ENCODE measurements around the gene CDKL2. TPM values are rescaled to one million over a fixed set of nuclear protein-coding genes. Genes with fewer than 3 reads are reported as not detected.

CDKL2 gene
- total RNA-seq, 1 experiment from 2014 or later, result 0.46 TPM

DNA sequence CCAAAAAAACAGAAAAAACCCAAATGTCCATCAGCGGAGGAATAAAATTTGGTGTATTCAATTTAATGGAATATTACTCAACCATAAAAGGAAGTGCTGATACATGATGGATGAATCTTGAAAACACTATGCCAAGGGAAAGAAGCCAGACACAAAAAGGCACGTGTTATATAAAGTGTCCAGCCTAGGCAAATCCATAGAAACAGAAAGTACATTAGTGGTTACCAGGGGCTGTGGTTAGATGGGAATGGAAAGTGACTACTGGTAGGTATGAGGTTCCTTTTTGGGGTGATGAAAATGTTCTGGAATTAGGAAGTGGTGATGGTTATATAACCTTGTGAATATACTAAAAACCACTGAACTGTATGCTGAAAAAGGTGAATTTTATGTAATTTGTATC is 3.5 kb upstream of the CDKL2 start:
- Histone ChIP-seq H3K4me2 (no peak overlapping the region), H4K20me1 (ENCODE audit: insufficient read depth) (no peaks in the 10 kb centered on the region), H3K4me3 (no peak overlapping the region), H3K9me2 (ENCODE audit: insufficient read depth) (no peaks in the 10 kb centered on the region), H3F3A (ENCODE audit: insufficient read depth, low read depth) (no peaks in the 10 kb centered on the region), H3K27ac (no peak overlapping the region), H3K27me3 (ENCODE audit: insufficient read depth, low read depth) (no peaks in the 10 kb centered on the region), H2AFZ (no peak overlapping the region), H3K79me2 (ENCODE audit: low read depth) (no peaks in the 10 kb centered on the region), H3K4me1 (replicated peaks; ENCODE audit: insufficient read depth) (no peaks in the 10 kb centered on the region), H3K9me3 (ENCODE audit: insufficient read depth, low read depth) (no peaks in the 10 kb centered on the region), H3K36me3 (ENCODE audit: low read depth) (no peaks in the 10 kb centered on the region)
- ChIA-PET CTCF (no interaction called here), POLR2A (ENCODE audit: unreplicated experiment) (no interaction called here)
- no peak for DNase-seq
- intact Hi-C loops (cut with micrococcal nuclease; ENCODE audit: unreplicated experiment), result no loop called here
- no TSS peak for BruUV-seq (replicated peaks)
- TF ChIP-seq EZH2 (IDR thresholded peaks at IDR 0.05; ENCODE audit: low read depth), result no peak
- TF ChIP-seq, protein P1, sequence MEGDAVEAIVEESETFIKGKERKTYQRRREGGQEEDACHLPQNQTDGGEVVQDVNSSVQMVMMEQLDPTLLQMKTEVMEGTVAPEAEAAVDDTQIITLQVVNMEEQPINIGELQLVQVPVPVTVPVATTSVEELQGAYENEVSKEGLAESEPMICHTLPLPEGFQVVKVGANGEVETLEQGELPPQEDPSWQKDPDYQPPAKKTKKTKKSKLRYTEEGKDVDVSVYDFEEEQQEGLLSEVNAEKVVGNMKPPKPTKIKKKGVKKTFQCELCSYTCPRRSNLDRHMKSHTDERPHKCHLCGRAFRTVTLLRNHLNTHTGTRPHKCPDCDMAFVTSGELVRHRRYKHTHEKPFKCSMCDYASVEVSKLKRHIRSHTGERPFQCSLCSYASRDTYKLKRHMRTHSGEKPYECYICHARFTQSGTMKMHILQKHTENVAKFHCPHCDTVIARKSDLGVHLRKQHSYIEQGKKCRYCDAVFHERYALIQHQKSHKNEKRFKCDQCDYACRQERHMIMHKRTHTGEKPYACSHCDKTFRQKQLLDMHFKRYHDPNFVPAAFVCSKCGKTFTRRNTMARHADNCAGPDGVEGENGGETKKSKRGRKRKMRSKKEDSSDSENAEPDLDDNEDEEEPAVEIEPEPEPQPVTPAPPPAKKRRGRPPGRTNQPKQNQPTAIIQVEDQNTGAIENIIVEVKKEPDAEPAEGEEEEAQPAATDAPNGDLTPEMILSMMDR (conservative IDR thresholded peaks at IDR 0.05), result no peak

DNA sequence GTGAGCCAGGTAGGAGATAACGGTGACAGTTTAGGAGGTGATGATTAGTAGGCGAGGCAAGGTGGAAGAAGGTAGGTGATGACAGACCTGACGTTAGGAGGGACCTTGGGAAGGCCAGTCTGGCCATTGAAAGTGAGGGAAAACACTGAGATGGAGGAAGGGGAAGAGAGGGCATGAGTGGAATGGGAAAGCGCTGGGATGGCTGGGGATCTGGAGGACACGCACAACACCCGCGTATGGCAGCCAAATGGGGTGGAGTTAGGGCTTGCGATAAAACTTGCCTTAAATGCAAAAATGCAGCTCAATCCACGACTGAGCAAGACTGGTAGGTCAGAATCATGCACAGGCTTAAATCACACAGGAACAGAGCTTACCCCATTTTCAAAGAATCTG is 605 bp upstream of the CDKL2 start:
- H3F3A ChIP-seq (ENCODE audit: insufficient read depth, low read depth), result no peaks in the 10 kb centered on the region
- no peaks in the 10 kb centered on the region for H3K9me2 ChIP-seq (ENCODE audit: insufficient read depth)
- H3K36me3 ChIP-seq (ENCODE audit: low read depth), result no peaks in the 10 kb centered on the region
- intact Hi-C loops (cut with micrococcal nuclease; ENCODE audit: unreplicated experiment), result no loop called here
- ChIA-PET CTCF (no interaction called here), POLR2A (ENCODE audit: unreplicated experiment) (no interaction called here)
- no peaks in the 10 kb centered on the region for H3K9me3 ChIP-seq (ENCODE audit: insufficient read depth, low read depth)
- H3K27me3 ChIP-seq (ENCODE audit: insufficient read depth, low read depth), result no peaks in the 10 kb centered on the region
- DNase-seq, result no peak
- H3K27ac ChIP-seq, result no peak overlapping the region
- BruUV-seq (replicated peaks), result no TSS peak
- no peak overlapping the region for H3K4me2 ChIP-seq
- H3K79me2 ChIP-seq (ENCODE audit: low read depth), result no peaks in the 10 kb centered on the region
- no peak overlapping the region for H3K4me3 ChIP-seq
- H3K4me1 ChIP-seq (replicated peaks; ENCODE audit: insufficient read depth), result no peaks in the 10 kb centered on the region
- H2AFZ ChIP-seq, result no peak overlapping the region
- no peak for TF ChIP-seq EZH2 (IDR thresholded peaks at IDR 0.05; ENCODE audit: low read depth)
- TF ChIP-seq, protein P1 (conservative IDR thresholded peaks at IDR 0.05), result no peak
- H4K20me1 ChIP-seq (ENCODE audit: insufficient read depth), result no peaks in the 10 kb centered on the region

DNA sequence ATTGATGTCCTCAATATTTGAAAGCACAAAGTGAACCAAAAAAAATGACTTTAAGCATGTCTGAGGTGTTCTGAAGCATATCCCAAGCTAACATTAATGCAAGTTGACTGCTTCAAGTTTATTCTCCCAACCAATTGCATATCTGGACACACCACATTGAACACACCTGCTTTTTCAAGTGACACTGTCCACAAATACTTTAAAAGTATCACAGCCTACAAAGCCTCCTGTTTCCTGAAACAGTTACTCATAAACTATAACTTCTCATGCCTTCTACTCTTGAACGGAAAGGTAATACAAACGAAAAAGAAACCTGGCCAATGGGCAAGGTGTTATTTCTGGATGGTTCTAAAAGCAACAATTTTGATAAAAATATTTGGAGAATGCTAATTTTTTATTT is 1.1 kb downstream of the CDKL2 start:
- no TSS peak for BruUV-seq (replicated peaks)
- no peaks in the 10 kb centered on the region for H3K4me1 ChIP-seq (replicated peaks; ENCODE audit: insufficient read depth)
- no peaks in the 10 kb centered on the region for H3K9me3 ChIP-seq (ENCODE audit: insufficient read depth, low read depth)
- no peaks in the 10 kb centered on the region for H4K20me1 ChIP-seq (ENCODE audit: insufficient read depth)
- no peak overlapping the region for H3K4me2 ChIP-seq
- intact Hi-C loops (cut with micrococcal nuclease; ENCODE audit: unreplicated experiment), result no loop called here
- H3K36me3 ChIP-seq (ENCODE audit: low read depth), result no peaks in the 10 kb centered on the region
- H2AFZ ChIP-seq, result no peak overlapping the region
- ChIA-PET POLR2A (ENCODE audit: unreplicated experiment) (no interaction called here), CTCF (no interaction called here)
- no peaks in the 10 kb centered on the region for H3K79me2 ChIP-seq (ENCODE audit: low read depth)
- no peak overlapping the region for H3K27ac ChIP-seq
- DNase-seq, result no peak
- no peaks in the 10 kb centered on the region for H3K9me2 ChIP-seq (ENCODE audit: insufficient read depth)
- no peaks in the 10 kb centered on the region for H3F3A ChIP-seq (ENCODE audit: insufficient read depth, low read depth)
- TF ChIP-seq, protein P1 (conservative IDR thresholded peaks at IDR 0.05), result no peak
- no peak for TF ChIP-seq EZH2 (IDR thresholded peaks at IDR 0.05; ENCODE audit: low read depth)
- H3K4me3 ChIP-seq, result no peak overlapping the region
- H3K27me3 ChIP-seq (ENCODE audit: insufficient read depth, low read depth), result no peaks in the 10 kb centered on the region

All from PC-9 (cell line).